ENCODE results near the gene OLA1. TPM values are rescaled to one million over a fixed set of nuclear protein-coding genes. Genes with fewer than 3 reads are reported as not detected.

The OLA1 gene
- total and polyA plus RNA-seq, 2 of the 13 experiments (the other 11 are each of a cell fraction or from before 2014, with no cell fraction given): 153 to 241 TPM

DNA sequence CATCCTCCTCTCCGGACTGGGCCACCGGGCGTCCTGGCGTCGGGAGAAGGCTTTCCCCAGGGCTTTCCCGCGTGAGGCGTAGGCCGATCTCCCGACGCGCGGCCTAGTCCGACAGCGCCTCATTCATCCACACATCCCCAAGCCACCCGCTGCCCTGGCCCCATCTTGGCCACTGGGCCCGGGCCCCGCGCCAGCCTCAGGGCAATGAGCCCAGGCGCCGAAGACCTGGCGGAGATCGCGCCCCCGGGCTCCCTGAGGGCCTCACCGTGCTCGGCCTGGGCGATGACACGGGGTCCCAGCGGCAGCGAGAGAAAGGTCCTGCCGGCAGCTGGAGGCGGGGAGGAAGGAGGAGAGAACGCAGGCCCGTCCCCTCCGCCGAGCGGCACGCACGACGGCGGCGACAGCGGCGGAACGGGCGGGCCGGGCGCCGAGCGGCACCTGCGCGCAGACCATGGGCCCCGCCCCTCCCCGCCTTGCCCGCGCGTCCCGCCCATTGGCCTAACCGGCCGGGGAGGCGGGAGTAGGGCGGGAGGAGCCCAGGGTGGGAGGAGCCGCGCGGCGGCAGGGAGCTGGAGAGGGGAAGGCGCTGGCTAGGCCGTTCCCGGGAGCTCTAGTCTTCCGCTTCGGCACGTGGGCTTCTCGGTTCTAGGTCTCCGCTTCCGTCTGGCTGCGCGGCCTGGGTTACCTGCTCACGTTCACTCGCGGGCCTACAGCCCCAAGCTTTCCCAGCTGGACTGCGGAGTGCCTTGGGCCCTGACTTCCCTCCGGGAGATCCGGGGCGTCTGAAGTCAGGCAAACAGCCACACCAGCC is at the start of gene OLA1 (continued):
- TF ChIP-seq MTF2 (CRISPR knock-in tag; IDR thresholded peaks at IDR 0.05; ENCODE audit: borderline replicate concordance) (0 out of 2 replicates have a peak, but pooled peaks have one; percentile 74), ZFAT (CRISPR knock-in tag; conservative IDR thresholded peaks at IDR 0.05) (no peak; the same call in 1 of the 2 replicates), ZNF235 (CRISPR knock-in tag; IDR thresholded peaks at IDR 0.05; ENCODE audit: borderline replicate concordance) (no peak), NFE2L1 (CRISPR knock-in tag; IDR thresholded peaks at IDR 0.05; ENCODE audit: borderline replicate concordance) (peak; percentile 93; the same call in 1 of the 2 replicates), RFX3 (CRISPR knock-in tag; IDR thresholded peaks at IDR 0.05) (no peak), ZNF598 (CRISPR knock-in tag; IDR thresholded peaks at IDR 0.05; ENCODE audit: borderline replicate concordance) (peak; percentile 83), RBAK (CRISPR knock-in tag; IDR thresholded peaks at IDR 0.05) (peak; percentile 31; the same call in 1 of the 2 replicates), CC2D1A (CRISPR knock-in tag; IDR thresholded peaks at IDR 0.05) (0 out of 2 replicates have a peak, but pooled peaks have one; percentile 77), ZNF788 (CRISPR knock-in tag; IDR thresholded peaks at IDR 0.05; ENCODE audit: borderline replicate concordance) (peak; percentile 96), GTF2F1 (IDR thresholded peaks at IDR 0.05; ENCODE audit: low read length) (no peak), ZNF33B (CRISPR knock-in tag; IDR thresholded peaks at IDR 0.05) (peak; percentile 92), PRPF4 (IDR thresholded peaks at IDR 0.05; ENCODE audit: low read depth, low read length, poor library complexity, severe bottlenecking) (no peak), ZNF713 (CRISPR knock-in tag; IDR thresholded peaks at IDR 0.05) (no peak; the same call in none of the 2 replicates), ZSCAN12 (CRISPR knock-in tag; IDR thresholded peaks at IDR 0.05) (peak; percentile 89)
- TF ChIP-seq, protein P1, sequence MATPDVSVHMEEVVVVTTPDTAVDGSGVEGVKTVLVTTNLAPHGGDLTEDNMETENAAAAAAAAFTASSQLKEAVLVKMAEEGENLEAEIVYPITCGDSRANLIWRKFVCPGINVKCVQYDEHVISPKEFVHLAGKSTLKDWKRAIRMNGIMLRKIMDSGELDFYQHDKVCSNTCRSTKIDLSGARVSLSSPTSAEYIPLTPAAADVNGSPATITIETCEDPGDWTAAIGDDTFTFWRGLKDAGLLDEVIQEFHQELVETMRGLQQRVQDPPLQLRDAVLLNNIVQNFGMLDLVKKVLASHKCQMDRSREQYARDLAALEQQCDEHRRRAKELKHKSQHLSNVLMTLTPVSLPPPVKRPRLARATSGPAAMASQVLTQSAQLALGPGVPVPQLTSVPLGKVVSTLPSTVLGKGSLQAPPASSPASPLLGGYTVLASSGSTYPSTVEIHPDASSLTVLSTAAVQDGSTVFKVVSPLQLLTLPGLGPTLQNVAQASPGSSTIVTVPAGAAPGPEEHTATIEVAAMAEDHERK (CRISPR knock-in tag; IDR thresholded peaks at IDR 0.05; ENCODE audit: low read depth): peak; percentile 67
- TF ChIP-seq, protein P2, sequence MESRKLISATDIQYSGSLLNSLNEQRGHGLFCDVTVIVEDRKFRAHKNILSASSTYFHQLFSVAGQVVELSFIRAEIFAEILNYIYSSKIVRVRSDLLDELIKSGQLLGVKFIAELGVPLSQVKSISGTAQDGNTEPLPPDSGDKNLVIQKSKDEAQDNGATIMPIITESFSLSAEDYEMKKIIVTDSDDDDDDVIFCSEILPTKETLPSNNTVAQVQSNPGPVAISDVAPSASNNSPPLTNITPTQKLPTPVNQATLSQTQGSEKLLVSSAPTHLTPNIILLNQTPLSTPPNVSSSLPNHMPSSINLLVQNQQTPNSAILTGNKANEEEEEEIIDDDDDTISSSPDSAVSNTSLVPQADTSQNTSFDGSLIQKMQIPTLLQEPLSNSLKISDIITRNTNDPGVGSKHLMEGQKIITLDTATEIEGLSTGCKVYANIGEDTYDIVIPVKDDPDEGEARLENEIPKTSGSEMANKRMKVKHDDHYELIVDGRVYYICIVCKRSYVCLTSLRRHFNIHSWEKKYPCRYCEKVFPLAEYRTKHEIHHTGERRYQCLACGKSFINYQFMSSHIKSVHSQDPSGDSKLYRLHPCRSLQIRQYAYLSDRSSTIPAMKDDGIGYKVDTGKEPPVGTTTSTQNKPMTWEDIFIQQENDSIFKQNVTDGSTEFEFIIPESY (CRISPR knock-in tag; IDR thresholded peaks at IDR 0.05): peak; percentile 37; the same call in 1 of the 2 replicates
- TF ChIP-seq, protein P3, sequence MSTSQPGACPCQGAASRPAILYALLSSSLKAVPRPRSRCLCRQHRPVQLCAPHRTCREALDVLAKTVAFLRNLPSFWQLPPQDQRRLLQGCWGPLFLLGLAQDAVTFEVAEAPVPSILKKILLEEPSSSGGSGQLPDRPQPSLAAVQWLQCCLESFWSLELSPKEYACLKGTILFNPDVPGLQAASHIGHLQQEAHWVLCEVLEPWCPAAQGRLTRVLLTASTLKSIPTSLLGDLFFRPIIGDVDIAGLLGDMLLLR (CRISPR knock-in tag; IDR thresholded peaks at IDR 0.05): peak; percentile 82
- TF ChIP-seq, protein P4, sequence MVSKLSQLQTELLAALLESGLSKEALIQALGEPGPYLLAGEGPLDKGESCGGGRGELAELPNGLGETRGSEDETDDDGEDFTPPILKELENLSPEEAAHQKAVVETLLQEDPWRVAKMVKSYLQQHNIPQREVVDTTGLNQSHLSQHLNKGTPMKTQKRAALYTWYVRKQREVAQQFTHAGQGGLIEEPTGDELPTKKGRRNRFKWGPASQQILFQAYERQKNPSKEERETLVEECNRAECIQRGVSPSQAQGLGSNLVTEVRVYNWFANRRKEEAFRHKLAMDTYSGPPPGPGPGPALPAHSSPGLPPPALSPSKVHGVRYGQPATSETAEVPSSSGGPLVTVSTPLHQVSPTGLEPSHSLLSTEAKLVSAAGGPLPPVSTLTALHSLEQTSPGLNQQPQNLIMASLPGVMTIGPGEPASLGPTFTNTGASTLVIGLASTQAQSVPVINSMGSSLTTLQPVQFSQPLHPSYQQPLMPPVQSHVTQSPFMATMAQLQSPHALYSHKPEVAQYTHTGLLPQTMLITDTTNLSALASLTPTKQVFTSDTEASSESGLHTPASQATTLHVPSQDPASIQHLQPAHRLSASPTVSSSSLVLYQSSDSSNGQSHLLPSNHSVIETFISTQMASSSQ (IDR thresholded peaks at IDR 0.05; ENCODE audit: low read depth): no peak
- TF ChIP-seq, protein P4 (CRISPR knock-in tag; IDR thresholded peaks at IDR 0.05; ENCODE audit: borderline replicate concordance): peak; percentile 52; the same call in 1 of the 2 replicates
- TF ChIP-seq, protein P5, sequence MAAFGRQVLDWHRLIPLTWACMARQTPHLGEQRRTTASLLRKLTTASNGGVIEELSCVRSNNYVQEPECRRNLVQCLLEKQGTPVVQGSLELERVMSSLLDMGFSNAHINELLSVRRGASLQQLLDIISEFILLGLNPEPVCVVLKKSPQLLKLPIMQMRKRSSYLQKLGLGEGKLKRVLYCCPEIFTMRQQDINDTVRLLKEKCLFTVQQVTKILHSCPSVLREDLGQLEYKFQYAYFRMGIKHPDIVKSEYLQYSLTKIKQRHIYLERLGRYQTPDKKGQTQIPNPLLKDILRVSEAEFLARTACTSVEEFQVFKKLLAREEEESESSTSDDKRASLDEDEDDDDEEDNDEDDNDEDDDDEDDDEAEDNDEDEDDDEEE (CRISPR knock-in tag; IDR thresholded peaks at IDR 0.05): peak; percentile 97

All from HepG2 (cell line).